Measurements from ENCODE around the gene GABARAP.

The GABARAP gene

DNA sequence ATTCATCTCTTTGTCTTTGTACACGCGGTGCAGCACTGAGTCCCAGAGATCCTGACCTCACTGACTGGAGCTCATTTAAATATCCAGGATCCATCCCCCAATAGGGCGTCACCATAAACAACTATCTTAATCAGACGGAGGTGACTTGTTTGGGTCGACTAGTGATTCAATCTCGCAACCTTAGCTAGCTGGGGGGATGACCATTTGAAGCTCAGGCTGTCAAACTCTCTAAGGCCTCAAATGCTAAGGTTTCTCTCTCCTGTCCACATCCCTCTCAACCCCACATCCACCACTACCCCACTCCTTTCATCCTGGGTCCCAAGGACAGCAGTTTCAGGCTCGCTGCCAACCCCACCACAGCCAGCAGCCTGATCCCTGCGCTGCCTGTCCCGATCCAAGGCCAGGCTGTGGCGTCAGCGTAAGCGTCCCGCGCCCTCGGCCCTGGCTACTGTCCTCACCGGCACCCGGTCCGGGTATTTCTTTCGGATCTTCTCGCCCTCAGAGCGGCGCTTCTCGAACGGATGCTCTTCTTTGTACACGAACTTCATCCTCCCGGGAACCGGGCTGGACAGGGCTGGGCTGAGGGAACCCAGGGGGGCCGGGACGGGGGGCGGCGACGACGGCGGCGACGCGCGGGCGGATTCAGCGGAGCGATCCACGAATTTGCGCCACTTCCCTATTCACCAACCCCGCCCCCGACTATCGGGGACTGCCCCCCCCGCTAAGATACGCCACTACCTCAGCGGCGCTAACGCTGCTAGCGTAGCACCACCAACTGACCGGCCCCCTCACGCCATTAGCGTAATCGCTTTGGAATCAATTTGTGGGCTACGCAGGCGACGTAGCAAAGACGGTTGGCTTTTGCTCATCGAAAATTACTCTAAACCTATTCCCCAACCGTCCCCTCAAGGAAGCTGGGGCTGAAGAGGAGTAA is at the start of gene GABARAP:
GABARAP (minus strand) TSS at position 667 of the 934 bp plus-strand sequence; CDS start at position 548, 119 bp downstream.
- DNase-seq (ENCODE audit: low read depth, low spot score), result peak; percentile 96

DNA sequence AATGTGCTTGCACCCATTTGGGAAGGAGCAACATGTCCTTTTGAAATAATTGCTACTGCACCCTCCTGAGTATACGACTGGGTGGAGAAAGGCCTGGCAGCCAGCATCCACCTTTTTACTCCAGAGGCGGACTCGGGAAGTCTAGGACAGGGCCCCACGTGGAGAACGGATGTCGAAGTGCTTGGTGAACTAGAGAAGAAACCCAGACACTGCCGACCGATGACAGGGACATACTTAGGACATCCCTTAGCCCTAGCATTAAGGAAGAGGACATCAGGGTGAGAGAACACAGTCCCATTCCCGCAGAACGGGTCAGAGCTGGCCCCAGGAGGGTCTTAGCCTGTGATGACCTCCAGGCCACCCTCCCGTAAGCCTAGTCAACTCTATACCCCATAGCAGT is 48.4 kb upstream of the GABARAP start:
- no peak for DNase-seq (ENCODE audit: low read depth, low spot score)

DNA sequence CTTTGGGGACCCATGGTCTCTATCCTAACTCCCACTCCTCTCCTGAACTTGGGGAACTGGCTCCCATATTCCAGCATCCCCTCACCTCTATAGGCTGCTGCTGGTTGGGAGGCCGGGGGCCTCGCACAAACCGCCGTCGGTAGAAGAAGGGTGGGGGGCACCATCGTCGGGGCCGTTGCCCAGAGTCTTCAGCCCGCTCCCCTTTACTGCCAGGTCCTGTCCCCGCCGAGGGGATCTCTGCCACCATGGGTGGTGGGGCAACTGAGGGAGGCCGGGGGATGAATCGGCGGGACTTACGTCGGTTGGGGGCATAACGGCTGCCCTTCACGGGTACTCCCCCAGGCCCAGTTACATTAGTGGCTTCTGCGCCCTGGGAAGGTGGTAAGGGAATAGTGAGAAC is 47.9 kb upstream of the GABARAP start:
- no peak for DNase-seq (ENCODE audit: low read depth, low spot score)

DNA sequence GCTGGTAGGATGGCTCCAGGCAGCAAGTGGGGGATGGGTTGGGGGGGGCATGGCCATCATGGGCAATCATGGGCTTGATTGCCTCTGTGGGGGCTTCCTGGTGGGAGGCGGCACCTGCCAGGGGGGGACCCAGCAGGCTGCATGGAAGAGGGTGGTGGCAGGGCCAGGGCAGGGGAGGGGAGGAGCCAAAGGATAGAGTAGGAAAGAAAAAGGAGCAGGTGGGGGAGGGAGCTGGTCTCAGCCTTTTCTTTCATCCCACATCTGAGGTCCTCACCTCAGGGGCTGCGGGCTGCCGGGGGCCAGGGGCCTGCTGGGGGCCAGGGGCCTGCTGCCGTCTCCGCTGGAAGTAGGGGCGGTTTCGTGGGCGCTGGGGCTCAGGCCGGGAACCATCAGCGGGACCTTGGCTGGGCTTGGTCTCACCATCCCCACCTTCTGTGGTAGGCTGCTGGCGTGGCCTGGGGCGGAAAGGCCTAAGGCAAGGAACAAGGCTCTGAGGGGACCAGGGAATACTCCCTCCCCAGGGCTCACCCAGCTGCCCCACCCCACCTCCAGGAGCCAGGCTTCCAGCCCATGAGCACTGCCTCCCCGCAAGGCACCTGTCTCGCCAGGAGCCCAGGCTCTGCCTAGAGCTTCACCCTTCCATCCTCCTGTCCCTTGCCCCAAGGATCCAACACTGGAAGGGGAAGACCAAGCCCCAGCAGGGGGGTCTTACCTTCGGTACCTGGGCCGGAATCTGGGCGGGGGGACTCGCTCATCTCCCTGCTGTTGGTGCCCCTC is 47.2 kb upstream of the GABARAP start:
- no peak for DNase-seq (ENCODE audit: low read depth, low spot score)

DNA sequence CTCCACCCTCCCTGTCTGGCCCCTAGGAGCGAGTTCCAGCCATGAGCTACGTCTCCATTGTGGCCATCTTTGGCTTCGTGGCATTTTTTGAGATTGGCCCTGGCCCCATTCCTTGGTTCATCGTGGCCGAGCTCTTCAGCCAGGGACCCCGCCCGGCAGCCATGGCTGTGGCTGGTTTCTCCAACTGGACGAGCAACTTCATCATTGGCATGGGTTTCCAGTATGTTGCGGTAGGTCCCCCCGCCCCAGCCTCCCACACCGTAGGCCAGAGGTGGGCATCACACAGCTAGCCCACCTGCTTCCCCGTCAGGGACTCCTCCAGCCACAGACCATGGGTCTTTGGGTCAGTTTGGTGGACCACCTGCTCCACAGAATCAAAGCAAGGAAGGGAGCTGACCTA is 43.4 kb upstream of the GABARAP start:
- no peak for DNase-seq (ENCODE audit: low read depth, low spot score)

DNA sequence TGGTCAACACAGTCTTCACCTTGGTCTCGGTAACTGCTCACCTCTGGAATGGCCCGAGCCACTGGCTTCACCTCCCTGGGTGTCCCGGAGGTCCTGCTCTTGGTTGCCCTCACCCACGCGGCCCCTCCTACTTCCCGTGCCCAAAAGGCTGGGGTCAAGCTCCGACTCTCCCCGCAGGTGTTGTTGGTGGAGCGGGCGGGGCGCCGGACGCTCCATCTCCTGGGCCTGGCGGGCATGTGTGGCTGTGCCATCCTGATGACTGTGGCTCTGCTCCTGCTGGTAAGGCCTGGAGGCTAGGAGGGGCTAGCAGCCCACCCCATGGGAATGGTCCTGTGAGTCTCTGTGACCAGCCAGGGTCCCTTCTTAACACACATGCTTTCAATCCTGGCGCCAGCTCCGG is 42.7 kb upstream of the GABARAP start:
- DNase-seq (ENCODE audit: low read depth, low spot score), result no peak

DNA sequence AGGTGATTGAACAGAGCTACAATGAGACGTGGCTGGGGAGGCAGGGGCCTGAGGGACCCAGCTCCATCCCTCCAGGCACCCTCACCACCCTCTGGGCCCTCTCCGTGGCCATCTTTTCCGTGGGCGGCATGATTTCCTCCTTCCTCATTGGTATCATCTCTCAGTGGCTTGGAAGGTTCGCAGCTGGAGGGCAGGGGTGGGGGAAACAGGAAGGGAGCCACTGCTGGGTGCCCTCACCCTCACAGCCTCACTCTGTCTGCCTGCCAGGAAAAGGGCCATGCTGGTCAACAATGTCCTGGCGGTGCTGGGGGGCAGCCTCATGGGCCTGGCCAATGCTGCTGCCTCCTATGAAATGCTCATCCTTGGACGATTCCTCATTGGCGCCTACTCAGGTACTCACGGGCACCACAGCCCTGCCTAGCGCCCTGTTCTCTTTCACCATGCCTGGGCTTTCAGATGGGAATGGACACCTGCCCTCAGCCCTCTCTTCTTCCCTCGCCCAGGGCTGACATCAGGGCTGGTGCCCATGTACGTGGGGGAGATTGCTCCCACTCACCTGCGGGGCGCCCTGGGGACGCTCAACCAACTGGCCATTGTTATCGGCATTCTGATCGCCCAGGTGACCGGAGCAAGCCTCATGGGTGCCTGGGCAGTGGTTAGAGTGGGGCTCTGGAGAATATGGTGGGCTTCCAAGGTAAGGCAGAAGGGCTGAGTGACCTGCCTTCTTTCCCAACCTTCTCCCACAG is 41.4 kb upstream of the GABARAP start:
- no peak for DNase-seq (ENCODE audit: low read depth, low spot score)

DNA sequence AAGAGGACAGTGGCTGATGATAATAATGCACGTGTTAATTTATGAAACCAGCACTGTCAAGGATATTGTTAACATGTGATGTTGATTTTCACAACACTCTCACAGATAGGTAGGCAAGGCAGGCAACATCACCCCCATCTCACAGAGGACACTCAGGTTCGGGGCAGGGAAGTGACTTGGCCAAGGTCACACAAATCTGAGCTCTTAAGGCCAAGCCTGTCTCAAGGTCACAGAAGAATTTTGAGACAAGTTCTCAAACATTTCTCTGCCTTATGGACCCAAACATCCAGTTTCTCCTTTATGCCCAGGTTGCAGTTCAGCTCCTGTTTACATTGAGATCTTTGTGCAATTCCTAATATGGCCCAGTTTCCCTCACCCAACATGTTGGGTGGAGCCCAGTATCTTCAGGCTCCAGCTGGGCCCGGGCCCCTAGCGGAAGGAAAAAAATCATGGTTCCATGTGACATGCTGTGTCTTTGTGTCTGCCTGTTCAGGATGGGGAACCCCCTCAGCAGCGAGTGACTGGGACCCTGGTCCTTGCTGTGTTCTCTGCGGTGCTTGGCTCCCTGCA is 40.6 kb upstream of the GABARAP start:
- DNase-seq (ENCODE audit: low read depth, low spot score), result no peak

DNA sequence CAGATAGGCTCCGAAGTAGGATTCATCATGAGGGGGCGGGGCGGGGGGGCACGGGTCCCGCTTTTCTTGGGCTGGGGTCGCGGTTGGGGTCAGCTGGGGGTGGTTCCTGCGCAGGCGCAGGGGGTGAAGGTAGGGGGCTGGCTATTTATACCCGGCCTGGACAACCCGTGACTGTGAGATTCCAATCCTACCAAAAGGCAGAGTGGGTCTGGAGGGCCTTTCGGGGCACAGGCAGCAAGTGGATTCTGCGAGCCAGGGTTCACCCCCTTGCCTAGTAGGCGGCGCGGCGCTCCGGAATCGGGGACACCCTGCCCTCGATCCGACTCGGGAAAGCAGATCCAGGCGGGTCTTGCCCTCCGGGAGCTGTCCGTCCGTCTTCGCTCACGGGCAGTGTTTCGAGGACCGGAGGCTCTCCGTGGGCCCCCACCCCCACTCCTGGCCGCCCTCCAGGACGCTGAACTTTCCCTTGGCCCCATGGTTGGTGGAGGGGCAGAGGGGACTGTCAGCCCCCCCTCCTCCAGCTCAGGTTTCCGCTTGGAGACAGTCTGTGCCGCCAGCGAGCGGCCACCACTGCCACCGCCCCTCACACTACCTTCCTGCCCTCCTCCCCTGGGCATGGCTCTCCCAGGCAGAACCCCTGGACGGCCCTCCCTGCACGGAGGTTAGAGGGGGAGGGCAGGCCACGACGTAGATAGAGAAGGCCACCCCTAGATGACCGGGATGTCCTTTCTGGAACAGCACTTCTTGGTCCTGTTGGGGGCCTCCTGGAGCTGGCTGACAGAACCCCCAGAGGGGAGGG is 39.9 kb upstream of the GABARAP start:
- DNase-seq (ENCODE audit: low read depth, low spot score), result no peak

DNA sequence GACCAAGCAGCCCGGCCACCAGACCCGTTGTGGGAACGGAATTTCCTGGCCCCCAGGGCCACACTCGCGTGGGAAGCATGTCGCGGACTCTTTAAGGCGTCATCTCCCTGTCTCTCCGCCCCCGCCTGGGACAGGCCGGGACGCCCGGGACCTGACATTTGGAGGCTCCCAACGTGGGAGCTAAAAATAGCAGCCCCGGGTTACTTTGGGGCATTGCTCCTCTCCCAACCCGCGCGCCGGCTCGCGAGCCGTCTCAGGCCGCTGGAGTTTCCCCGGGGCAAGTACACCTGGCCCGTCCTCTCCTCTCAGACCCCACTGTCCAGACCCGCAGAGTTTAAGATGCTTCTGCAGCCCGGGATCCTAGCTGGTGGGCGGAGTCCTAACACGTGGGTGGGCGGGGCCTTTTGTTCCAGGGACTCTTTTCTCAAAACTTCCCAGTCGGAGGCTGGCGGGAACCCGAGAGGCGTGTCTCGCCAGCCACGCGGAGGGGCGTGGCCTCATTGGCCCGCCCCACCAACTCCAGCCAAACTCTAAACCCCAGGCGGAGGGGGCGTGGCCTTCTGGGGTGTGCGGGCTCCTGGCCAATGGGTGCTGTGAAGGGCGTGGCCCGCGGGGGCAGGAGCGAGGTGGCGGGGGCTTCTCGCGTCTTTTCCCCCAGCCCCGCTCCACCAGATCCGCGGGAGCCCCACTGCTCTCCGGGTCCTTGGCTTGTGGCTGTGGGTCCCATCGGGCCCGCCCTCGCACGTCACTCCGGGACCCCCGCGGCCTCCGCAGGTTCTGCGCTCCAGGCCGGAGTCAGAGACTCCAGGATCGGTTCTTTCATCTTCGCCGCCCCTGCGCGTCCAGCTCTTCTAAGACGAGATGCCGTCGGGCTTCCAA is 39.1 kb upstream of the GABARAP start, which contains the start of gene SLC2A4:
SLC2A4 (plus strand) TSS at position 645 of the 879 bp plus-strand sequence; CDS start at position 862, 217 bp downstream.
- DNase-seq (ENCODE audit: low read depth, low spot score), result peak; percentile 96

DNA sequence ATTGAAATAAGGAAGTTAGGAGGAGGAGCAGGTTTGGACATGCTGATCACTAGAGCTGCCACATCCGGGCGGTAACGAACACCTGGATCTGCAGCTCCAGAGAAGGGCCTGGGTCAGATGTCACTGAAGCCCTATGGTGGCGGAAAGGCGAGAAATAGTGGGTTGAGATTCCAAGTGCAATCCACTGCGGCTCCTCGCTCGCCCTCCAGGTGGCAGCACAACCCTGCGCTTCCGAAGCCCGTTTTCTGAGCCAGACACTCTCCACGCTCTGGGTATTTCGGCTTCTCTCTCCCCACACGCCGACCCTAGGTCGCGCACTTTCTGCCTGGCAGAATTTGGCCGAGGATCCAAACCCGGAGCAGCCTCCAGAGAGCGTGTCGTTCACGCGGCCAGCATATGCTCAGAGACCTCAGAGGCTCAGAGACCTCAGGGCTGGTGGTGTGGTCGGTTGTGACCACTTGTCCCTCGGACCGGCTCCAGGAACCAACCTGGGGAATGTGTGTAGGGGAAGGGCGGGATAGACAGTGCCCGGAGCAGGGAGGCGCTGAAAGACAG is 38.3 kb upstream of the GABARAP start:
- peak; percentile 89 for DNase-seq (ENCODE audit: low read depth, low spot score)

DNA sequence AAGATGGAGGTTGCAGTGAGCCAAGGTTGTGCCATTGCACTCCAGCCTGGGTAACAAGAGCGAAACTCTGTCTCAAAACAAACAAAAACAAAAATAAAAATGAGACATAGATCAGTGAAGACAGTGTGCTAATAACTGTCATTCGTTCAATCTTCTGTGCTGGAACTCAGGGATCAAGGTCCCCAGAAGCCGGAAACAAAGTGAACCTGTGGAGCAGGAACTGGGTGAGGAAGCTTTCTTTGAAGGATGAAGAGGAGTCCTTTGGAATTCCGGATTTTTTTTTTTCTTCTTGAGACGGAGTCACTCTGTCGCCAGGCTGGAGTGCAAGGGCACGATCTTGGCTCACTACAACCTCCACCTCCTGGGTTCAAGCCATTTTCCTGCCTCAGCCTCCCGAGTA is 37.2 kb upstream of the GABARAP start:
- DNase-seq (ENCODE audit: low read depth, low spot score), result no peak

DNA sequence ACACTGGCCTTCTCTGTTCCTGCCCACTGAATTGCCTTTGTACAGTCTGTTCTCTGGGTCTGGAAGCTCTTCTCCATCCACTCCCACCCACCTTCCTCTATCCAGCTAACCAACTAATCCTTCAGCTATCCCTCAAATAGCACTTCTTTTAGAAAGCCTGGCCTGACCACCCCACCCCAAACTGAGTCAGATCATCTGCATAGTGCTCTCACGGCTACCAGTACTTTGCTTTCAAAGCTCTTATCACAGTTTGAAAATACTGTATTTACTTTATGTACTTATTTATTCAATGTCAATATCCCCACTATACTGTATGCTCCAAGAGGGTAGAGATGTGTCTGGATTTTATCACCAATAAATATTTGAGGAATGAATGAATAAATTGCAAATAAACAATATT is 24.5 kb upstream of the GABARAP start:
- DNase-seq (ENCODE audit: low read depth, low spot score), result no peak

DNA sequence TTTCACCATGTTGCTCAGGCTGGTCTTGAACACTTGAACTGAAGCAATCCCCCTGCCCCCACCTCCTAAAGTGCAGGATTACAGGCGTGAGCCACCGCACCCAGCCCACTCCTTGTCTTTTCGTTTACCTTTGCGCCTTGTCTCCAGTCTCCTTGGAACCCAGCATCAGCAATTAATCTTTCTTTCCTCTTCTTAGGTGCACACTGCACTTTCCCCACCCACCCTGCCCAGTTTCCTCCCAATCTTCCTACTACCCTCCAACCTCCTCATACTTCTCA is 21.5 kb upstream of the GABARAP start:
- no peak for DNase-seq (ENCODE audit: low read depth, low spot score)

DNA sequence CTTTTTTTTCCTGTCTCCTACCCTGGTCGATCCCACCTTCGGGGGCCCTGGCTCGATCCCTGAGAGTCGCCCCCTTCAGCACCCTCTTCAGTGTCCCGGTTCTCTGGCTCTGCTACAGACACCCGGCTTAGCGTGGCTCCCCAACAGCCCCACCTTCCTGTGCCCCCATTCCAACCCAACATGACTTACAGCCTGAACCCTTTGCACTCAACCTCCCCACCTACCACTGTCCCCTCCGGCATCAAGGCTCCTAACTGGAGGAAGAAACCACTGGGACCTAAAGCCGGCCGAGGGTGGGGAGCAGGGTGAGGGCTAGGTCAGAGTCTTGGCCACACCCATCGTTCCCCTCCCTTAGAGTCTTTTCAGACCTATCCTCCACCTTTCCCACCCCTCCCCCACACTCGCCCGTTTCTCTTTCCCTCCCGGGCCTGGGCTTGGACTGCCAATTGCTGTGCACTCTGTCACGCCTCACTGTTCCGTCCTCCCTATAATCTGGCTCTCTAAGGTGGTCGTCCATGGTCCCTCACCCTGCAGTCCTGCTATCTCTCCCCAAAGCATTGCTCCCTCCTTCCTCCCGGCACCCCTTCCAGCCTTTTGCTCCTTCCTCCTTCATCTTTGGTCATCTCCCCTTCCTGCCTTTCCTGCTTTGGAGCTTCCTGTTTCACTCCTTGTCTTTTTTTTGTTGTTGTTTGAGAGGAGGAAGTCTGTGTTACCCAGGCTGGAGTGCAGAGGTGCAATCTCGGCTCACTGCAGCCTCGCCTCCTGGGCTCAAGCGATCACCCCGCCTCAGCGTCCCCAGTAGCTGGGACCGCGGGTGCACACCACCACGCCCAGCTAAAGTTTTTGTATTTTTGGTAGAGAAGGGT is 20.9 kb upstream of the GABARAP start:
- DNase-seq (ENCODE audit: low read depth, low spot score), result no peak

DNA sequence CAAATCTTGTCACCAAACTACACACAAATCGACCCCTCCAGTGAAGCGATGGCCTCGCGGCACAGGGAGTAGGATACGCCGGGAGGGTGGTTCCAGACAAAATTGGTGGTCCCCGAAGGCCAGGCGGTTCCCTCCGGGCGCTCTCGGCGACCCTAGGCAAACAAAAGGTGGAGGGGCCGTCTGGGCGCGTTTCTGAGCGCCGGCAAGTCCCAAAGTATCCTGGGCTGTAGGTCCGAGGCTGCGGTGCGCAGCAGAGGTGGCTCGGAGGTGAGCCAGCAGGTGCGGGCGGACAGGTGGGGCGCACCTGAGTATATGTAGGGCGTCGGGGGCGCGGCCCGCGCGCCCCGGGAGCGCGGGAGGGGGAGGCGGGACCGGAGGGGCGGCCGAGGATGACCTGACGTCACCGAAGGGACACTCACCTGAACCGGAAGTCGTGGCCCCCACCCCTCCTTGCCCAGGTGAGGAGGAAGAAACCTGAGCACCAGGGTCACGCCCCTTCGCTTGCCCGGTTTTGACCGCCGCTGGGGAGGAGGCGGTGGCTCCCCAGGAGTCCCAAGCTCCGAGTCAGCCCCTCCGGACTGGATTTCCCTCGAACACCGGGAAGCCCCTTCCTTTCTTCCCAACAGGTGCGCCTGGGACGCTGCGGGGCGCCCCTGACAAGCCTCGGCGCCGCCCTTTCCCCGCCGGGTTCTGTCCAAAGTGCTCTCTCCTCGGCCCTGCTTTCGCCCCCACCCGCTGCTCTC is 20.1 kb upstream of the GABARAP start, which contains the start of gene CLDN7:
CLDN7 (minus strand) TSS at position 287 of the 743 bp plus-strand sequence. CDS start 435 bp downstream, outside the sequence.
- DNase-seq (ENCODE audit: low read depth, low spot score), result no peak

DNA sequence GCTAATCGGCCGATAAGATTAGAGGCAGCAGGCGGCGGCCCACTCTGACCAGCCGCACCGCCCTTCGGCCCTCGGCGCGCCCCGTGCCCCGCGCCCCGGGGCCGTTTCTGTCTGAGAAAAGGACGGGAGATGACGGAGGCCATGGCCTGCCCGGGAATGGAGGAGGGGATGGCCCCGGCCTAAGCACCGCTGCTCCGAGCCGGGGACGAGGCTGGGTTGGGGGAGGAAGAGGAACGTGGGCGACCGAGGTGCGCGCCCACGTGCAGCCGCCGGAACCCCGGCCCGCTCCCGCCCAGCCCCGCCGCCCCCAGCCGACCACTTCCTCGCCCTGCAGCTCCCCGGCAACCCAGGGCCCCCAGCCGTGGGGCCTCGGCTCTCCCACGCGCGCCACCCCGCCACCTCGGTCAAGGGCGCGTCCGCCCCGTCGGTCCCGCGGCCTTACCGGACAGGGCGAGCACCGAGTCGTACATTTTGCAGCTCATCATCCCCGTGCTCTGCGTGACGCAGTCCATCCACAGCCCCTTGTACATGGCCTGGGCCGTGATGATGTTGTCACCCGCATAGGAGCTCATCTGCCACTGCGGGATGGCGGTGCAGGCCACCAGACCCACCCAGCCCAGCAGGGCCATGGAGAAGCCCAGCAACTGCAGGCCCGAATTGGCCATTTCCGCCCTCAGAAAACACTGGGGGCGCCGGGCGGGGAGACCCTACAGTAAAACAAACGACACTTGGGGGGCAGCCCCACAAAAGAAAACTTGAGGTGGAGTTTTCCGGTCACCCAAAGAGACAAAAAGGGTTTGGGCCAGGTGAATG is 19.3 kb upstream of the GABARAP start:
- no peak for DNase-seq (ENCODE audit: low read depth, low spot score)
